IPS-NIHi7 (cell line): Measurements from ENCODE around the gene PPP1R7.

Source experiments
- DNase-seq: peaks from one replicate; pipeline ENCODE4 v3.0.0; 2012; ENCODE audit warnings: mixed read lengths; ENCODE audit errors: extremely low spot score

The PPP1R7 gene

GRCh38 chr2:241120440-241120839 is 29.8 kb upstream of the PPP1R7 start:
- no peak for DNase-seq

- no peak for DNase-seq
Observed at GRCh38 chr2:241121008-241121407, 29.3 kb upstream of the PPP1R7 start.

GRCh38 chr2:241122376-241123002 is 27.8 kb upstream of the PPP1R7 start:
- no peak for DNase-seq

- DNase-seq, result no peak
Observed at GRCh38 chr2:241123816-241124536, 26.3 kb upstream of the PPP1R7 start.

- DNase-seq, result no peak
Observed at GRCh38 chr2:241125626-241126025, 24.6 kb upstream of the PPP1R7 start.

GRCh38 chr2:241126201-241126611 is 24.1 kb upstream of the PPP1R7 start:
- DNase-seq, result no peak

GRCh38 chr2:241126771-241127202 is 23.5 kb upstream of the PPP1R7 start:
- DNase-seq, result no peak

- DNase-seq, result no peak
Observed at GRCh38 chr2:241128266-241128665, 22.0 kb upstream of the PPP1R7 start.

- DNase-seq, result no peak
Observed at GRCh38 chr2:241129086-241129871, 21.0 kb upstream of the PPP1R7 start.

GRCh38 chr2:241130316-241130715 is 20.0 kb upstream of the PPP1R7 start:
- DNase-seq, result no peak

- no peak for DNase-seq
Observed at GRCh38 chr2:241131531-241131930, 18.7 kb upstream of the PPP1R7 start.

GRCh38 chr2:241132538-241133435 is 17.5 kb upstream of the PPP1R7 start:
- DNase-seq, result no peak

- DNase-seq, result no peak
Observed at GRCh38 chr2:241133436-241133820, 16.8 kb upstream of the PPP1R7 start.

- DNase-seq, result no peak
Observed at GRCh38 chr2:241134711-241135110, 15.6 kb upstream of the PPP1R7 start.

GRCh38 chr2:241135737-241136136 is 14.5 kb upstream of the PPP1R7 start:
- DNase-seq, result no peak

- DNase-seq, result no peak
Observed at GRCh38 chr2:241136191-241136590, 14.1 kb upstream of the PPP1R7 start.

GRCh38 chr2:241136661-241137260 is 13.5 kb upstream of the PPP1R7 start:
- no peak for DNase-seq

GRCh38 chr2:241137276-241138190 is 12.7 kb upstream of the PPP1R7 start:
- DNase-seq, result no peak

GRCh38 chr2:241138471-241138870 is 11.8 kb upstream of the PPP1R7 start:
- no peak for DNase-seq
